ENCODE results near the gene NFS1.

The NFS1 gene

DNA sequence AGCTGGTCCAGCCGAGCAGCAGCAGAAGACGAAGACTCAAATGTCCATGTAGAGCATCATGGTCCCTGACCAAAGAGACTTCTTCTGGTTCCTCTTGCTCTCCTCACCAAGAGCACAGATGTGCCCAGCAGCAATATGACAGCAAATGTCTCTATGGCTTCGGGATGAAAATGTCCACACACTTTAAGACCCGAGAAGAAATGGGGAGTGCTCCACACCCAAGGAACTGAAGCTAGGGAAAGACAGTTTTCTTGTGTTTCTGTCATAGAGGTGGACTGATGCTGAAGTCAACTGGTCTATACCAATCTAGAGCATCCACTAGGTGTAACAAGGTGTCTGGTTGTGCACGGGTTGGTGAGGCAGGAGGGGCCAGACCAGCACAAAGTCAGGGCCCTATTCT, 29.9 kb downstream of the NFS1 start:
- no peak for DNase-seq

DNA sequence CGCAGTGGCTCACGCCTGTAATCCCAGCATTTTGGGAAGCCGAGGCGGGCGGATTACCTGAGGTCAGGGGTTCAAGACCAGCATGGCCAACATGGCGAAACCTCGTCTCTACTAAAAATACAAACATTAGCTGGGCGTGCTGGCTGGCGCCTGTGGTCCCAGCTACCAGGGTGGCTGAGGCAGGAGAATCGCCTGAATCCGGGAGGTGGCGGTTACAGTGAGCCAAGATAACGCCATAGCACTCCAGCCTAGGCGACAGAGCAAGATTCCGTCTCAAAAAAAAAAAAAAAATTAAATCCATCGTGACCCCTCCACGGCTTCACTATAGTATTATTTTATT, 33.2 kb downstream of the NFS1 start:
- DNase-seq: no peak

DNA sequence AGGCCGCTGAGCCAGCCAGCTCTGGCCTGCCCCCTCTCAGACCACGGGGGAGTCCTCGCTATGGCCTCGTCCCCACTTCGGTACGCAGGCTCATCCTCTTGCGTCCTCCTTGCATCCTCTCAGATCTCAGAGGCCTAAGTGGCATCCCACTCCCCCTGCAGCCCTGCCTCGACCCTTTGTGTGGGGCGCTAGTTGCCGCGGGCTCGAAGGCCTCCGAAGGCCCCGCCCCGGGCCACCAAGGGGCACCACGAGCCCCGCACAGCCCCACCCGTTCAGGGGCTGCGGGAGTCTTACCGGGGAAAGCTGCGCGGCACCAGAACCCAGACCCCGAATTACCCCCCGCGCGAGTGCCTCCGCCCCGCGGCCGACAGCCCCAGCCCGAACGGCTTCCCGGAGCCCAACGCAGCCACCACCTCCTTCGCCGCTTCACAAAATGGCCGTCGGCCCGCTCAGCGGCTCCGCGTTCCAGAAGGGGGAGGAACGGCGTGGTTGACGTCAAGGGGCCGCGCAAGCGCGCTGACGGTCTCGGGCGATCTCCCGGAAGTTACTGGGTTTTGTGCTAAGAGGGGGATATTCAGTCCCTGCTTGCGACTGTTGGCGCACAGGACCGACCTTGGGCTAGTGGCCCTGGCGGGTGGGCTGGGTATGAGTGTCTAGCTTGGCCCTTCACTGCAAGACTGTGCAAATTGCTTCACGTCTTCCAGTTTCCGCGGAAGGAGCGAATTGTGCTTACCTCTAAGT, 34.5 kb downstream of the NFS1 start, which contains the start of the genes CPNE1 and RBM12:
CPNE1 (minus strand) TSS at position 435 of the 741 bp plus-strand sequence. CDS start 31,977 bp downstream, outside the sequence.
RBM12 (minus strand) TSS at position 435 of the 741 bp plus-strand sequence. CDS start 9,578 bp downstream, outside the sequence.
- peak; percentile 88 for DNase-seq

DNA sequence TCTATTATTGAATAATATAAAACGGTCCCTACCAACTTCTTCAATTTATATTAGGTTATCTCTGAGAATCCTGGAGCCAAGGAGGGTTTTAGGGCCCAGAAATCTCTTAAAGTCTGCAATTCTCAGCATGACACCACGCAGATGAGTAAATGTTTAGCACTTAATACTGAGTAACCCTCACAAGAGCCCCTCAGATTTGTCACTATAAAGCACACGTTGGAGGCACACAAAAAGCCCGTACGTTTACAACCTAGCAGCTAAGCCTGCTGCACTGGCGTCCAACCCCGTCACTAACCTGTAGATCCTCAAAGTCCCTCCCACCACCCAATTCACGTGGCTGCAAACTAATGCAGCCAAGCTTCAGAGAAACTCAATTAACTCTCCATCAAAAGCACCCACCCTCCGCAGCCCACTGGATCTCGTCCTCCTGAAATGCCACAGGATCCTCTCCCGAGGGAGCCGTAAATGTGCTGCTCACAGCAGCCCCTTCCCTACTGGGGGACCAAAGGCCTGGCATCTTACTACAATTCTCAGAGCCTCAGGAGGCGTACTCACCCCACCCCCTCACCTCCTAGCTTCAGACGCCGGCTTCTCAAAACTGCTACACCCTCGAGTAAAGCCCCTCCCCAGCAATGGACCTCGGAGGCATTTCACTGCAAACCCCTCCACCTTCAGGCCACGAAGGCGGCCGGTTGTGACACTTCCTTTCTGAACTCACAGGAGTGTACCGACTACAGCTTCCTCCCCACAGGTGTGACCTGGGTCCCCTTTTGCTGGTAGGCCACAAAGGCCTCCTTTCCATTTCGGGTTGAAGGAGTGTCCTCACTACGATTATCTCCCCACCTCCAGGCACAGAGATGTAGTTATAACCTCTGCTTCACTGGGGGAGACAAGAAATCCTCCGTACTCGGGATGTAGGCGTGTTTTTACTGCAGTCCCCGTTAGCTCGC, 35.4 kb downstream of the NFS1 start:
- DNase-seq: peak; percentile 45

DNA sequence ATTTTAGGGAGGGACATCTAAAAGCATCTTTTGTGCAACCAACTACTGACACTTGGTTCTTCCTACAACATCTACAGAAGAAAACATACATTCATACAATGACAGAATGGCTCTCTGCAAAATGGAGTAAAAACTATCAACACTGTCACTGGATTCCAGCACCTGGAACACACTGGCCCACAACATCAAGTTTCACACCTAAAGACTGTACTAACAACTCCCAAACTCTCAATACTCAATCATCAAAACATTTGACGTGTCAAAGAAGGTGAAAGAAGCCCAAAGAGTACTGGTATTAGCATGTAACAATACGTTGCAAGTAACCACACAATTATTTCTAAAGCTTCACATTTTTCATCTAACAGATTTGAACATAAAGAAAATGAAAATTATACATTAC, 36.6 kb downstream of the NFS1 start:
- no peak for DNase-seq

DNA sequence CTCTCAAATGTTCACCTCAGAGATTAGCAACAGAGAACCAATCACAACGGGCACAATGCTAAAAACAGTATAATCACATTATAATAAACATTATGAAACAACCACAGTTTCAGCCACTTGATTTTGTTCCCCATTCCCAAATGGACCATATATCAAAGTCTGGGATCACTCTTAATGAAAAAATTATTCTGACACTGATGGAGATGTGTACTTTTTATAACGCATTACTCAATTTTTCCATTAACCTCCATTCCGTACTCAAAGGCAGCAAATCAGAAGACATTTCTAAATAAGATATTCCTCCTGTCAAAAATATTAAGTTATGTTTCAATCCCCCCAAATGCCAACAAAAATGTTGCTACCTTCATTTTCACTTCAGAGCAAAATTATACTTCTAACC, 37.2 kb downstream of the NFS1 start:
- DNase-seq: no peak

DNA sequence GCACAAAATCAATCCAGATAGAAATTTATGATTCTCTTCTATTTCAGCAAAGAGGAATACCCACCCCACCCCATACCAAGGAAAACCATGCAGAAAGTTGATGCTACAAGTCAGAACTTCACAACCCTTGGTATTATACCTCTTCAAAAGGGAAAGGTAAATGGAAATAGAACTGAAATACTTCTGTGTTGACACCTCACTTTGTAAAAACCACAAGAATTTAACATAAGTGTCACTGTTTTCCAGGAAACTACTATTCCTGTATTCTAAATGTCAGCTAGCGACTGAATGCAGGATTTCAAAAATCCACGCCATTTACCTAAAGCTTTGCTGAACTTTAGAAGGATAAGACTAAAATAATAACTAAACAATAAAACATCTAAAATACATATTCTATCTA, 38.1 kb downstream of the NFS1 start:
- no peak for DNase-seq

DNA sequence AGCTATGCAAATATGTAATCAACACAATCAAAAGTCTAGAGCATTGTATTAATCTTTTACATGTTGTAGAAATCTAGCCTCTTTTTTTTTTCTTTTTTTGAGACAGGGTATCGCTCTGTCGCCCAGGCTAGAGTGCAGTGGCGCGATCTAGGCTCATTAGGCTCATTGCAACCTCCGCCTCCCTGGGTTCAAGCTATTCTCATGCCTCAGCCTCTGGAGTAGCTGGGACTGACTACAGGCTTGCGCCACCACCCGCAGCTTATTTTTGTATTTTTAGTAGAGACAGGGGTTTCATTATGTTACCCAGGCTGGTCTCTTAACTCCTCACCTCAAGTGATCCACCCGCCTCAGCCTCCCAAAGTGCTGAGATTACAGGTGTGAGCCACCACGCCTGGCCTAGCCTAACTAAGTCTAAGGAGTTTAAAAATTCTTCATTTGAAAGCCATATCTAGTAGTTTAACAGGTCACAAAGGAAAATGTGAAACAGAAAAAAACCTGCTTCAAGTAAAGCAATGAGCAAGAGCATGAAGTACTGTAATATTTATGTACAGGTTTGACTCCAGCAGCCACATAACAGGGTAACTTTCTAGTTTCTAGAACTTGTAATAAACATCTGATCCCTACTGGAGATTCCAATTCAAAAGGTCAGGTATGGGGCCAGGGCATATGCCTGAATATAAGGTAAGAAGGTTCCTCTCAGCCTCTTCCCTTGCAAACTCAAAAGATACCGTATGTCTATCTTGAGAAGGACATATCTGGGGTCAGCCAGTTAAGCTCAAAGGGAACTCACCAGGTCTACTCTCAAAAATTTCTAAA, 38.8 kb downstream of the NFS1 start:
- DNase-seq: peak; percentile 16 to 22

DNA sequence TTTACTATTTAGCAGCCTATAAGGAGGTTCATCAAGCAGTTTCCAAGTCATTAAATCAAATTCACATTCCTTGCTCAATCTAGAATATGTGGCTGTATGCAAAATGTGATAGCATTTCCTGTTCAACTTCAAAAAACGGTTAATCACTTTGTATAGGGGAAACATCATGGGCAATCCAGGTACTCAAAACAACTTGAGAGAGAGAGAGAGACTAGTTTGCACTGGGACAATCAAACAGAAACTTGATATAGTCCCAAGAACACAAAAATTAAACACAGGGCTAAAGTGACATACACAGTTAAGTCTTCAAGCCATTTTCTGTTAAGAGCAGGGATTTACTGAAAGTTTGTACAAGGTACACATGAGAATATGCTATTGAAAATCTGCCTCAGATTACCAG, 41.9 kb downstream of the NFS1 start:
- no peak for DNase-seq

DNA sequence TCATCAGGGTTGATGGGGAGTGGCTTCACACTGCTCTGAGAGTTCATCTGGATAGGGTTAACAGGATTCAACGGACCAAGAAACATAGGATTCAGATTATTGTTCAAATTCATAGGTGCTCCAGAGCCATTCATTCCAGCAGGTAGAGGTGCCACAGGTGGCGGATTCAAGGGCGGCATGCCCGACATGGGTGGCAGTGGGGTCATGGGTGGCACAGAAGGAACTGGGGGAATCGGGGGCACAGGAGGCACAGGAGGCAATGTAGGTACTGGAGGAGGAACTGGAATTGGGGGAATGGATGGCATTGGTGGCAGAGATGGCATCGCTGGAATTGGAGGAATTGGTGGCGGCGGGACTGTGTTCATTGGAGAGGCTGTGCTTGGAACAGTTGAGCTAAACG, 44.7 kb downstream of the NFS1 start:
- DNase-seq: no peak

DNA sequence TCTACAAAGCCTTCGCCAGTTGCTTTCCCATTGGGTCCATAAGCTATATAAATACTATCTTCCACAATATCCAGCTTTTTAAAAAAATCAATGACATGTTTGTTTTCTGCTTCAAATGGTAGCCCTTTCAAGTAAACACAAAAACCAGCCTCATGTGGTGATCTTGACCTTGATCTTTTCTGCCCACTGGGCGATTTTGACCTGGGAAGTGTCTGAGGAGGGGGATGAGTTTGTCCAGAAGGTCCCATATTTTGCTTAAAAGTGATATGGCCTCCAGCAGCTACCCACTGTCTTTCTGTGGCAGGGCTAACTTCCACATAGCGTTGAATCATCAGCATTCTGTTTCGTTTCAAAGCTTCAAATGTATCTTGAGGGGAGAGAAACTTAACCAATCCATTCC, 45.3 kb downstream of the NFS1 start:
- no peak for DNase-seq

DNA sequence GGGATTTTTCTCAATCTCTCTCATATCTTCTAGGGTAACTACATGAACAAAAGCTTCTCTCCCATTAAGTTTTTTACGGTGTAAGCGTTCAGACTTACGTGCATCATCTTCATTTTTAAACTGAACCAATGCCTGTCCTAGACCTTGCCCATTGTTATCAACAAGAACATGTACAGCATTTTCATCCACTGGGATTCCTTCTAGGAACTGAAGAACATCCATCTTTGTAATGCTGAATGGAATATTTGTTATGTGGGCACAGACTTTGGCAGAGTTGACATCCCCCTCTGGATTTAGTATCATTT, 45.8 kb downstream of the NFS1 start:
- DNase-seq: no peak

DNA sequence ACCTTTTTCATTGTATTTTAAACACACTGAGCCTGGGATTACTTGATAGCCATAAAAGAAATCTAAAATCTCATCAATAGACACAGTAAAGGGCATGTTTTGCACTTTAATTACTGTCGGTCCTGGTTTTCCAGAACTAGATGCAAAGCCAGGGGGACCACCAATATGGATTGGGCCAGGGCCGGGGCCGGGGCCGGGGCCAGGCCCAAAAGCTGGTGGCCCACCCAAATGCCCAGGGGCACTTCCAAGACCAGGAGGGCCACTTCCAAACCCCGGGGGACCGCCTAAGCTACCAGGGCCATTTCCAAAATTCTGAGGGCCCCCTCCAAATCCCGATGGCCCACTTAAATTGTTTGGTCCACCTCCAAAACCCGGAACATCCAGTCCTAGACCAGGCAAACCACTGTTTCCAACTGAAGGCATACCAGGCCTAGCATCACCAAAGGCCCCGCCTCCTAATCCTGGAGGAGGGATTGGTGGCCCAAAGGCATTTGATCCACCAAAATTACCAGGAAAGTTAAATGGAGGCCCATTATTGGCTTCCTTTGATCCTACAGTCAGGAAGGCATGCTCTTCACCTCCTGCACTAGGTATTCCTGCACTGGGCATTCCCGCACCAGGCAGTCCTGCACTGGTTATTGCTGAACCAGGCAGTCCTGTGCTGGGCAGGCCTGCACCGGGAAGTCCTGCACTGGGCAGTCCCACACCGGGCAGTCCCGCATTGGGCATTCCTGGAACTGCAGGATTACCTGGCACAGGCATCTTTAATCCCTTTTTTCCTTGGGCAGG, 46.3 kb downstream of the NFS1 start:
- DNase-seq: no peak

DNA sequence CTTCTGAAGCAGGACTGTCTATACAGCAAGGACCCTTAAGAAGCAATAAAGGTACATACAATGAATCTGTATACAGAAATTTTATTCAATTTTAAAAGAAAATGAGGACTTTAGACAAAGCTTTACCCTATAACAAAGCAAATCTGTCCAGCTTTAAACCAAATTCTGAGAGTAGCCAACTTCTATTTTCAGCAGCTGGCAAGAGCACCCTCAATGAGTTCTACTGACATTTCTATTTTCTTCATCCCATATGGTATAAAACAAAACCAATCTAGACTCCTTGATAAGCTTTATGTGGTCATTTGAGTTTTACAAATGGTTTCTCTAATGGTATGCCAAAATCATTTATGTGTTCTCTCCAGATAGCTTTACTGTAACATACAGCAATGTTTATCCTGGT, 47.2 kb downstream of the NFS1 start:
- DNase-seq: no peak

DNA sequence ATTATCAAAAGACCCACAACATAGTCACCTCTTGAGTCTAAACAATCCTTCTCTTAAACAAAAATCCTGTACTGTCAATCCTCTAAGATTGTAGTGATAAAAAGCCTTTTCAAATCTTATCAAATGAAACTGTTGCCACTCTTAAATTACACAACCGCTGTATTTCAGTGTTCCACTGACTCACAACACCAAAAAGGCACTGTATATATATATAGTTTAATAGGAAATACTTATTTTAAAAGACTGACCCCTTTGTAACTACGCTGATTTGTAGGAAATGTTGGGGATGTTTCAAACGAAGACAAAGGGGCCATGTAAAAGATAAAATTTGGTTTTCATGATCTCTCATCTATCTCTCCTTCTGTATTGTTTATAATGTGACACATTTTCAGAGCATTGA, 48.5 kb downstream of the NFS1 start:
- DNase-seq: no peak

DNA sequence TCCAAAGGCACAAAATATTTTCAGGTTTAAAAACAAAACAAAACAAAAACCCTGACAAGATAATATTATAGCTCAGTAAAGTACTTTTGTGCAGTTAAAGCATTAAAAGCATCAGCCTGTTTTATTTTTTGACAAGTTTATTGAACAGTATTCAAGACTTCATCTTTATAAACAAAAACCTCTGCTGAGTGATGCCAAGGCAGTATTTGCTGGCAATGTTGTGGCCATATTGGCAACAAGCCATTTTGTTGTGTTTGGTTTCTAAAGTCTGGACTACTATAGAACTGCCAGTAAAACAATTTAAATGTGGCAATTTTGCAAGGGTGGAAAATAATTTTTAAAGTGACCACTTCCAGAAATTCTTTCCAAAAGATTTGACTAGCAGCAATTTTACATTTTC, 50.3 kb downstream of the NFS1 start:
- DNase-seq: no peak

DNA sequence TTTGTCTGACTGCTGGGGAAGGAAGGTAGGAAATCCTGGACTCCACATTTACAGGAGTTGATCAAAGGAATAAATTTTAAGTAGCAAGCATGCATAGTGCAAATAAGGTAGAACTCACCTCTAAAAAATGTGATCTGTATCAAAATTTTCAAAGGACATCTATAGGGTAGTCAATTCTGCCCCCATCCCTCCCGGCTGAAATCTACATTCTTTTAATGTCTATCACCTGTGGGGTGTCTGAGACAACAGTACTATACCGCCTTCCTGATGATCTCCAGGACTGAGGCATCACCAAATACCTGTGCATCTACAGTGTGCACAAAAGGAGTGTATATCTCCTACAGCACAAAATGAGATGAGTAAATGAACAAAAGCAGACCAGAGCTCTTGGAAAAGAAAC, 54.3 kb downstream of the NFS1 start:
- no peak for DNase-seq

DNA sequence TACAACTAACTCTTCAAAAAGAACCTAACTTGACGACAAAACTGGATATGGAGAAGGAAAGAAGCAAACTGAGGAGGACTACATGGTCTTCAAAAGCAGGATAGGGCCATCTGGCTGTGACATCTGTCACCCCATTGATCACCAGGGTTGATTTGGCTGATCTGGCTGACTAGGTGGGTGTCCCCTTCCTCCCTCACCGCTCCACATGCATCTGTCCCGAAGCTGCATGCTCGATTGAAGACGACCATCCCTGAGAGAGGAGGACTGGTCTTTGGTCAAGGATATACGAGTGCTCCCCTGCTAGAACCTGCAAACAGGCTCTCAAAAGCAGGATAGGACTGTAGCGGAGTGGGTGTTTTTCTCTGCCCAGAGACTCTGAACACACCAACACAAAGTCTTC, 56.1 kb downstream of the NFS1 start:
- DNase-seq: no peak

DNA sequence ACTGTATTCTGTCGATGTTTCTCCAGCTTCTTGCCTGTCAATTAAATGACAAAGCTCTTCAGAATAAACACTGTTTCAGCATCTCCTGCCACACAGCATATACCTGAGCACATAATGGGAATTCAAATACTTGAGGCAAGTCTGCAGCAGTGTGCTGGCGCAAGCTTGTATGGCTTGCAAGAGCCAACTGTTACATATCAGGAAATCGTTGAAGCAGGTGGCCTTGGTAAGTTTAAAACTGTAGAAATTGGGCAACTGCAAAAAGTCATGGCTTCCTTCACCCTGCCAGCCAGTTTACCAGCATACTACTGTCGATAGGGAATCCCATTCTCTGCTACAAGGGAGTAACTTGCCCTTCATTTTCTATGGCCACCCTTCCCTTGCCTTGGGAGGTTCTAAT, 57.4 kb downstream of the NFS1 start:
- DNase-seq: no peak

DNA sequence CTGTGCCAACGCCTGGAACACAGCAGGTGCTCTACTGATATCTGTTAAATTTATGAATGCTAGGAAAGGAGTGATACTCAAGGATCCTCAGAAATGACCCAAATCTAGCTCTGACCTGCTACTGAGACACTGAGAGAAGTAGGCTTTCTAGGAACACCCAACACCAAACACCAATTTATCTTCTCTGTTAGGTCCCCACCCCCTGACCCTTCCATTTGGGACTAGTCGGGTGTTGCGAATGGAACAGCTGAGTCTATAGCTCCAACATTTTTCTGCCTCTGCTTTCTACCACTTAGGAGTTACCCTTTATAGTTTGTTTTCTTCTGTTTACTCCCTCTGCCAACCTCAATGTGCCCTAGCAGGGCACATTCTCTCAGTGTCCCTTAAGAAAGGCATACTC, 58.4 kb downstream of the NFS1 start:
- no peak for DNase-seq

DNA sequence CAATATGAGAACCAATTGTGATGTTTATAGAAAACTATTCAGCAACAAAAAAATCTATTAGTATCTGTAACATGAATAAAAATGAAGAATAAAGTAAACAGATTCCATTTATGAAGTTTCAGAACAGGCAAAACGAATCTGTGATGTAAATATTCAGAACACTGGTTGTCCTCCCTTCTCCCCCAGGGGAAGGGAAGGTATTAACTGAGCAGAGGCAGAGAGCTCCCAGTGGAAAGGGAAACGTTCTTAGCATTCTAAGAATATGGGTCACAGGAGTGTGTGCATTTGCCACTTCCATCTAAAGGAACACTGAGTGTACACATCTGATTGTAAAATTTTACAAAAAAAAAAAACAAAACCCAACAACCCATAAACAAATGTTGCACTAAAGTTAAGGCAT, 60.4 kb downstream of the NFS1 start:
- DNase-seq: no peak

DNA sequence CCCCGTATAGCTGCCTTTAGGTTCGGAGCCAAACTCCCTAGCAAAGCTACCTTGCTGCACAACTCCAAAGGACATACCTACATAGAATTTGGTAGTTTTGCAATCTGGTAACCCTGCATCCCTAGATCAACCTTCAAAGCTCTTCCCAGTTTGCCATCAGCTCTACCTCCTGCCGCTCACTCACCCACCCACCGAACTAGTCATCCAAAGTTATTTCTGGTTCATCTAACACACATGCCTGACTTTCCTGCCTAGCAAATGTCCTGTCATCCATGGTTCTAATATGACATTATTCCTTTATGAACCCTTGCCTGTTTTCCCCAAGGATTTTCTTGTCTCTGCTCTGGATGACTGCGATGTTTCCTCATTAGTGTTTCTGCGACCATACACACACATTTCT, 61.9 kb downstream of the NFS1 start:
- no peak for DNase-seq

DNA sequence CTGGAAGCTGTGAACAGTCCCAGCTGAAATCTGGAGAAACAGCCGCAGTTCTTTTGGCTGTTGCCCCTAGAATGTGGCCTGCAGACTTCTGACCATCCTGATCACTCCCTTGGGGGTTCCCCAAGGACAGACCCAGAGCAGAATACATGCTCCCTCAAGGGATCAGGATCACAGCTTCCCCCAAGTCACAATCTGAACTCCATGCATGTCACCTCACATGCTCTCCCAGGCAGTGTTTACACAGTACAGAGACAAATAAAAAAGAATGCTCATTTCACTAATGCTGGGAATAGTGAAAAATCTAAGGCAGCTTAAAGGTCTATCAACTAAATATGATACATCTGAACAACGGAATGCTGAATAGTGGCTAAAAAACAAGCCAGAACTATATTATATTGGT, 63.1 kb downstream of the NFS1 start:
- DNase-seq: no peak
